Keratinocyte (primary cell): ENCODE results near the gene DMXL2.
"Not testable (repeated sequence)": the region's sequence is repeated elsewhere in the genome, so short reads cannot be mapped to it uniquely, and the experiment has no call there.

ENCODE experiments used
- CTCF ChIP-seq, 3 experiments: IDR thresholded peaks in 1 of 3; conservative IDR thresholded peaks in 1 of 3; optimal IDR thresholded peaks in 1 of 3; 2 replicates in 2 of 3; 3 replicates in 1 of 3; pipeline versions ENCODE3 to v1.5.1; 2011; ENCODE audit warnings: low read length in 3 of 3, mild to moderate bottlenecking in 3 of 3, moderate library complexity in 2 of 3, control low read depth in 1 of 3, inconsistent platforms in 1 of 3; ENCODE audit not compliant: insufficient read depth in 2 of 3; ENCODE audit errors: extremely low read depth in 1 of 3
- EZH2 ChIP-seq: IDR thresholded peaks from one replicate; pipeline ENCODE4 v1.6.1; 2012; ENCODE audit warnings: inconsistent platforms, mild to moderate bottlenecking, low read length, moderate library complexity

- not testable (repeated sequence) for TF ChIP-seq CTCF (optimal IDR thresholded peaks at IDR 0.05 in 1 of 3, IDR thresholded peaks at IDR 0.05 in 1 of 3, conservative IDR thresholded peaks at IDR 0.05 in 1 of 3; ENCODE audit: extremely low read depth in 1 of 3, insufficient read depth in 2 of 3, low read length in 3 of 3); EZH2
Measured at GRCh38 chr15:51603462-51603948, 19.1 kb downstream of the DMXL2 start.
